Liver (tissue), 9 donors: ENCODE data around the gene UGT2B15. TPM values are rescaled to one million over a fixed set of nuclear protein-coding genes. Genes with fewer than 3 reads are reported as not detected.
"Not testable (repeated sequence)": the region's sequence is repeated elsewhere in the genome, so short reads cannot be mapped to it uniquely, and the experiment has no call there.

Experiments used
- DNase-seq: peaks from one replicate; pipeline ENCODE4 v3.0.0-alpha.2; 2017; ENCODE audit warnings: low spot score
- H3K27ac ChIP-seq, 2 donors: one replicate each; pipeline ENCODE4 v1.7.0; 2013; ENCODE audit warnings: inconsistent platforms in 2 of 2, low read length in 2 of 2, control low read depth in 1 of 2, low read depth in 1 of 2, mild to moderate bottlenecking in 1 of 2
- H3K27me3 ChIP-seq, 4 donors: one replicate each; pipeline versions ENCODE4 v1.6.1 to v1.7.0; 2013; ENCODE audit warnings: low read length in 3 of 4, inconsistent platforms in 1 of 4, mild to moderate bottlenecking in 1 of 4, moderate library complexity in 1 of 4; ENCODE audit not compliant: control insufficient read depth in 4 of 4, insufficient read depth in 4 of 4
- H3K36me3 ChIP-seq, 4 donors: one replicate each; pipeline versions ENCODE4 v1.6.1 to v1.7.0; 2013; ENCODE audit warnings: low read length in 3 of 4, mild to moderate bottlenecking in 3 of 4, low read depth in 1 of 4, moderate library complexity in 1 of 4; ENCODE audit not compliant: control insufficient read depth in 4 of 4, insufficient read depth in 3 of 4
- H3K4me1 ChIP-seq, 4 donors: one replicate each; pipeline versions ENCODE4 v1.6.1 to v1.7.0; 2013; ENCODE audit warnings: low read length in 3 of 4, mild to moderate bottlenecking in 3 of 4, moderate library complexity in 1 of 4; ENCODE audit not compliant: control insufficient read depth in 4 of 4, insufficient read depth in 4 of 4
- H3K4me3 ChIP-seq, 3 donors: one replicate each; pipeline versions ENCODE4 v1.6.1 to v1.7.0; 2013; ENCODE audit warnings: low read length in 3 of 3, control low read depth in 1 of 3, low read depth in 1 of 3, mild to moderate bottlenecking in 1 of 3
- H3K9ac ChIP-seq, 2 donors: one replicate each; pipeline ENCODE4 v1.7.0; 2013; ENCODE audit warnings: low read length in 2 of 2, mild to moderate bottlenecking in 2 of 2, moderate library complexity in 2 of 2, control low read depth in 1 of 2, low read depth in 1 of 2
- H3K9me3 ChIP-seq, 4 donors: one replicate each; pipeline versions ENCODE4 v1.6.1 to v1.7.0; 2013; ENCODE audit warnings: low read length in 3 of 4; ENCODE audit not compliant: control insufficient read depth in 4 of 4
- FOXA2 ChIP-seq: IDR thresholded peaks from 2 replicates; pipeline ENCODE4 v1.6.1; 2016; ENCODE audit warnings: antibody characterized with exemption
- GABPA ChIP-seq, 2 donors: IDR thresholded peaks in 1 of 2; conservative IDR thresholded peaks in 1 of 2; 2 replicates each; pipeline ENCODE4 v1.6.1; 2016; ENCODE audit warnings: antibody characterized with exemption in 2 of 2, mild to moderate bottlenecking in 1 of 2, moderate library complexity in 1 of 2
- HNF4A ChIP-seq, 2 donors: conservative IDR thresholded peaks; 2 replicates each; pipeline ENCODE4 v1.6.1; 2016; ENCODE audit warnings: antibody characterized with exemption in 2 of 2, mild to moderate bottlenecking in 2 of 2
- HNF4G ChIP-seq: IDR thresholded peaks from 2 replicates; pipeline ENCODE4 v1.6.1; 2016; ENCODE audit warnings: antibody characterized with exemption
- NR2F2 ChIP-seq: IDR thresholded peaks from 2 replicates; pipeline ENCODE4 v1.6.1; 2016; ENCODE audit warnings: antibody characterized with exemption
- RAD21 ChIP-seq, 2 donors: IDR thresholded peaks; 2 replicates each; pipeline ENCODE4 v1.6.1; 2016; ENCODE audit warnings: antibody characterized with exemption in 2 of 2, mild to moderate bottlenecking in 2 of 2
- RXRA ChIP-seq, 2 donors: IDR thresholded peaks; 2 replicates each; pipeline ENCODE4 v1.6.1; 2017 to 2018; ENCODE audit warnings: antibody characterized with exemption in 2 of 2, mild to moderate bottlenecking in 1 of 2
- SP1 ChIP-seq: IDR thresholded peaks from 2 replicates; pipeline ENCODE4 v1.6.1; 2018; ENCODE audit warnings: antibody characterized with exemption, mild to moderate bottlenecking
- YY1 ChIP-seq: IDR thresholded peaks from 2 replicates; pipeline ENCODE4 v1.6.1; 2016; ENCODE audit warnings: antibody characterized with exemption, mild to moderate bottlenecking
- WGBS: extraction: QIAGEN DNeasy Blood & Tissue Kit; methylation state at CpG from one replicate; pipeline ENCODE4 v1.1.7; 2013; 5-methylcytosine and 5-hydroxymethylcytosine counted together
- polyA plus RNA-seq, 2 donors: library from polyadenylated mRNA; stranded (reverse) in 1 of 2; unstranded in 1 of 2; fragments of 200-250 nt in 1 of 2; fragments of >200 nt in 1 of 2; fragmentation: Nextera tagmentation in 1 of 2; extraction: Ambion mirVana in 1 of 2; gene quantifications; one replicate each; pipeline versions ENCODE4 v1.2.1 to v1.2.3, GENCODE V29; 2013 to 2015
- total RNA-seq, 2 donors: library from RNA; depleted of rRNA; stranded (reverse); fragments of >200 nt; gene quantifications; one replicate each; pipeline ENCODE4 v1.2.3, GENCODE V29; 2014
- TF ChIP-seq, protein P1 (sequence below): IDR thresholded peaks from 2 replicates; pipeline ENCODE4 v1.6.1; 2016; ENCODE audit warnings: antibody characterized with exemption
- TF ChIP-seq, protein P2 (sequence below): IDR thresholded peaks from 2 replicates; pipeline ENCODE4 v1.6.1; 2016; ENCODE audit warnings: antibody characterized with exemption
- TF ChIP-seq, protein P3 (sequence below): IDR thresholded peaks from 2 replicates; pipeline ENCODE4 v1.6.1; 2016; ENCODE audit warnings: antibody characterized with exemption
- TF ChIP-seq, protein P4 (sequence below): fragments of 150-350 bp; IDR thresholded peaks from 2 replicates; pipeline ENCODE4 v1.5.1; 2017; ENCODE audit warnings: improper control_type of control experiment, low read depth, low read length; ENCODE audit not compliant: missing input control
- donor health status: healthy.
- donor health status: healthy.
- donor health status: healthy.
- donor health status: healthy.
- donor health status: healthy.

The UGT2B15 gene
- total and polyA plus RNA-seq, 4 donors: 8.2 to 80.8 (median 73.9) TPM

DNA sequence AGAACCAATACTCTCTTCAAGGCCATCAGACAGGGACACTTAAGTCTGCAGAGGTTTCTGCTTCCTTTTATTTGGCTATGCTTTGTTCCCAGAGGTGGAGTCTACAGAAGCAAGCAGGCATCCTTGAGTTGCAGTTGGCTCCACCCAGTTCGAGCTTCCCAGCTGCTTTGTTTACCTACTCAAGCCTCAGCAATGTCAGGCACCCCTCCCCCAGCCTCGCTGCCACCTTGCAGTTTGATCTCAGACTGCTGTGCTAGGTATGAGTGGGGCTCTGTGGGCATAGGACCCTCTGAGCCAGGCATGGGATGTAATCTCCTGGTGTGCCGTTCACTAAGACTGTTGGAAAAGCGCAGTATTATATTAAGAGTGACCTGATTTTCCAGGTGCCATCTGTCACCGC is 12.6 kb upstream of the UGT2B15 start (continued):
- TF ChIP-seq, protein P1, sequence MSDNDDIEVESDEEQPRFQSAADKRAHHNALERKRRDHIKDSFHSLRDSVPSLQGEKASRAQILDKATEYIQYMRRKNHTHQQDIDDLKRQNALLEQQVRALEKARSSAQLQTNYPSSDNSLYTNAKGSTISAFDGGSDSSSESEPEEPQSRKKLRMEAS: no peak
- no peak for TF ChIP-seq SP1
- no peak for TF ChIP-seq HNF4A (conservative IDR thresholded peaks at IDR 0.05)
- no peak for TF ChIP-seq FOXA2

DNA sequence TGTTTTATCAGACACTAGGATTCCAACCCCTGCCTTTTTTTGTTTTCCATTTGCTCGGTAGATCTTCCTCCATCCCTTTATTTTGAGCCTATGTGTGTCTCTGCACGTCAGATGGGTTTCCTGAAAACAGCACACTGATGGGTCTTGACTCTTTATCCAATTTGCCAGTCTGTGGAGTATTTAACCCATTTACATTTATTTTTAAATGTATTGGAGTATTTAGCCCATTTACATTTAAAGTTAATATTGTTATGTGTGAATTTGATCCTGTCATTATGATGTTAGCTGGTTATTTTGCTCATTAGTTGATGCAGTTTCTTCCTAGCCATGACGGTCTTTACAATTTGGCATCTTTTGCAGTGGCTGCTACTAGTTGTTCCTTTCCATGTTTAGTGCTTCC is 10.8 kb upstream of the UGT2B15 start:
- not testable (repeated sequence) for DNase-seq
- 92% methylated on average over 3 of the region's 3 CpGs for WGBS

DNA sequence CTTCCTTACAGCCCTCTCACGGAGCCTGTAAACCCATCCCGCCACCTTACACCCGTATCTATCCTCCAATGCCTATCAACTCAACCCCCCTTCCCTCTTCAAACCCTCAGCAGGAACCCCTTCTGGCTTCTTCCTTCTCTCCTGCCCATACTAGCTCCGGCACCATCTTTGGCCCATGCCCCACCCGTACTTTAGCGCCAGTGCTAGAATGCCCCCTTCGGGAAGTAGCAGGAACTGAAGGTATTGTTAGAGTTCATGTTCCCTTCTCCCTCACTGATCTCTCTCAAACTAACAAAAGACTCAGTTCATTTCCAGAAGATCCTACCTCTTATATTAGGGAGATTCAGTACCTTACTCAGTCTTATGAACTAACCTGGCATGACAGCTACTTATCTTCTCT is 2.7 kb upstream of the UGT2B15 start:
- TF ChIP-seq RXRA (IDR thresholded peaks at IDR 0.05): no peak
- TF ChIP-seq FOXA2: no peak
- TF ChIP-seq GABPA (IDR thresholded peaks at IDR 0.05 in 1 of 2, conservative IDR thresholded peaks at IDR 0.05 in 1 of 2): no peak
- TF ChIP-seq, protein P2, sequence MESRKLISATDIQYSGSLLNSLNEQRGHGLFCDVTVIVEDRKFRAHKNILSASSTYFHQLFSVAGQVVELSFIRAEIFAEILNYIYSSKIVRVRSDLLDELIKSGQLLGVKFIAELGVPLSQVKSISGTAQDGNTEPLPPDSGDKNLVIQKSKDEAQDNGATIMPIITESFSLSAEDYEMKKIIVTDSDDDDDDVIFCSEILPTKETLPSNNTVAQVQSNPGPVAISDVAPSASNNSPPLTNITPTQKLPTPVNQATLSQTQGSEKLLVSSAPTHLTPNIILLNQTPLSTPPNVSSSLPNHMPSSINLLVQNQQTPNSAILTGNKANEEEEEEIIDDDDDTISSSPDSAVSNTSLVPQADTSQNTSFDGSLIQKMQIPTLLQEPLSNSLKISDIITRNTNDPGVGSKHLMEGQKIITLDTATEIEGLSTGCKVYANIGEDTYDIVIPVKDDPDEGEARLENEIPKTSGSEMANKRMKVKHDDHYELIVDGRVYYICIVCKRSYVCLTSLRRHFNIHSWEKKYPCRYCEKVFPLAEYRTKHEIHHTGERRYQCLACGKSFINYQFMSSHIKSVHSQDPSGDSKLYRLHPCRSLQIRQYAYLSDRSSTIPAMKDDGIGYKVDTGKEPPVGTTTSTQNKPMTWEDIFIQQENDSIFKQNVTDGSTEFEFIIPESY: no peak
- no peak for TF ChIP-seq HNF4G
- no peak for TF ChIP-seq YY1
- TF ChIP-seq, protein P3, sequence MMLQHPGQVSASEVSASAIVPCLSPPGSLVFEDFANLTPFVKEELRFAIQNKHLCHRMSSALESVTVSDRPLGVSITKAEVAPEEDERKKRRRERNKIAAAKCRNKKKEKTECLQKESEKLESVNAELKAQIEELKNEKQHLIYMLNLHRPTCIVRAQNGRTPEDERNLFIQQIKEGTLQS: no peak
- TF ChIP-seq, protein P4, sequence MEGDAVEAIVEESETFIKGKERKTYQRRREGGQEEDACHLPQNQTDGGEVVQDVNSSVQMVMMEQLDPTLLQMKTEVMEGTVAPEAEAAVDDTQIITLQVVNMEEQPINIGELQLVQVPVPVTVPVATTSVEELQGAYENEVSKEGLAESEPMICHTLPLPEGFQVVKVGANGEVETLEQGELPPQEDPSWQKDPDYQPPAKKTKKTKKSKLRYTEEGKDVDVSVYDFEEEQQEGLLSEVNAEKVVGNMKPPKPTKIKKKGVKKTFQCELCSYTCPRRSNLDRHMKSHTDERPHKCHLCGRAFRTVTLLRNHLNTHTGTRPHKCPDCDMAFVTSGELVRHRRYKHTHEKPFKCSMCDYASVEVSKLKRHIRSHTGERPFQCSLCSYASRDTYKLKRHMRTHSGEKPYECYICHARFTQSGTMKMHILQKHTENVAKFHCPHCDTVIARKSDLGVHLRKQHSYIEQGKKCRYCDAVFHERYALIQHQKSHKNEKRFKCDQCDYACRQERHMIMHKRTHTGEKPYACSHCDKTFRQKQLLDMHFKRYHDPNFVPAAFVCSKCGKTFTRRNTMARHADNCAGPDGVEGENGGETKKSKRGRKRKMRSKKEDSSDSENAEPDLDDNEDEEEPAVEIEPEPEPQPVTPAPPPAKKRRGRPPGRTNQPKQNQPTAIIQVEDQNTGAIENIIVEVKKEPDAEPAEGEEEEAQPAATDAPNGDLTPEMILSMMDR: no peak
- no peak for TF ChIP-seq NR2F2
- Histone ChIP-seq H3K9me3 (no peaks in the 10 kb centered on the region), H3K4me3 (no peak overlapping the region), H3K4me1 (peaks cover 0 to 3% (median 0%) of the 10 kb centered on the region in 4 donors), H3K27ac (no peak overlapping the region), H3K9ac (no peak overlapping the region), H3K27me3 (no peaks in the 10 kb centered on the region), H3K36me3 (no peaks in the 10 kb centered on the region)
- no peak for DNase-seq
- 97% methylated on average over 7 of the region's 7 CpGs for WGBS

More for the DNA sequence above, 10.8 kb upstream of the UGT2B15 start:
- not testable (repeated sequence) for H3K27ac ChIP-seq, H3K4me1 ChIP-seq, H3K27me3 ChIP-seq, H3K4me3 ChIP-seq, H3K9me3 ChIP-seq, H3K36me3 ChIP-seq, H3K9ac ChIP-seq

DNA sequence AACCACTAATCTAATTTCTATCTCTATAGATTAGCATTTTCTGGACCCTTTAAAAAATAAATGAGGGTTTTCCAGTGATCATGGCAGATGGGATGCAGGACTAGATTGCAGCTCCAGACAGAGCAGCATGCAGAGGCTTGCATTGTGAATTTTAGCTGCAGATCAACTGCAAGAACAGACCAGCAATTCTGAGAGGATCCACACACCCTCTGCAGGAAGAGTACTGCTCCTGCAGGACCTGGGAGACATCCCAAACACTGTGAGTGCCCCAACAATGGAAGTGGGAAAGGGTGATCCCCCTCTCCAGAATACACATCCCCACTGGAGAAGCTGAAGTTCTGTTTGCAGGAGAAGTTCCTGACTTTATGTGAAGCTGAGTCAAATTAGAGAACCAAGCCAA is 765 bp upstream of the UGT2B15 start:
- H3K9ac ChIP-seq, H3K36me3 ChIP-seq, DNase-seq, H3K4me3 ChIP-seq, H3K27ac ChIP-seq, H3K27me3 ChIP-seq, H3K4me1 ChIP-seq, H3K9me3 ChIP-seq: not testable (repeated sequence)
- TF ChIP-seq, protein P4: peak; percentile 40
- peak; percentile 62 to 63 for TF ChIP-seq RAD21 (IDR thresholded peaks at IDR 0.05)

DNA sequence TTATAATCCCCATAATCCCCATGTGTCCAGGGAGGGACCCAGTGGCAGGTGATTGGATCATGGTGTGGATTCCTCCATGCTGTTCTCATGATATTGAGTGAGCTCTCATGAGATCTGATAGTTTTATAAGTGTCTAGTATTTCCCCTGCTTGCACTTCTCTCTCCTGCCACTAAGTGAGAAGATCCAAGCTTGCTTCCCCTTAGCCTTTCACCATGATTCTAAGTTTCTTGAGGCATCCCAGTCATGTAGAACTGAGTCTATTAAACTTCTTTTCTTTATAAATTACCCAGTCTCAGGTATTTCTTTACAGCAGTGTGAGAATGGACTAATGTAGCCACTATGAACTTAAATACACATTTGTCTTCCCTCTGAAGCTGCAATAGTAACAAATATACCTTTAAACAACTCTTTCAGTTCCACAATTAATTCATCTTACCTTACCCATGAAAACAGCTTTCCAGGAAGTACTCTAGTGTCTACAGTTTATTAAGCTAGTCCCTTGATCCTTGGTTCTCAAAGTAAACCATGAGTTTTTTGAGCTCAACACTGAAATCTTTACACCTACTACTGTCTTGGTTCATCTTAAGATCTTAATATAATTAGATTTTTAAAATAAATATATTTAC is 1.8 kb downstream of the UGT2B15 start:
- H3K9me3 ChIP-seq, H3K27me3 ChIP-seq, H3K27ac ChIP-seq, H3K36me3 ChIP-seq, H3K9ac ChIP-seq, DNase-seq: not testable (repeated sequence)
- Histone ChIP-seq H3K4me3 (peak overlapping the region in 1 of 3 donors; percentile 19), H3K4me1 (peaks cover 0 to 17% (median 15%) of the 10 kb centered on the region in 4 donors)
